Dedifferentiated amniotic fluid mesenchymal stem cell (primary cell): ENCODE measurements around the gene ADIG.
"Not testable (repeated sequence)": the region's sequence is repeated elsewhere in the genome, so short reads cannot be mapped to it uniquely, and the experiment has no call there.

ENCODE experiments used
- DNase-seq: peaks from one replicate; pipeline ENCODE4 v3.0.0-alpha.2; 2016; ENCODE audit errors: extremely low spot score

The ADIG gene

GRCh38 chr20:38573413-38573812, 7.6 kb upstream of the ADIG start:
- no peak for DNase-seq

- no peak for DNase-seq
Observed at GRCh38 chr20:38579219-38579910, 1.6 kb upstream of the ADIG start.

GRCh38 chr20:38579921-38580320, 1.1 kb upstream of the ADIG start:
- no peak for DNase-seq

- no peak for DNase-seq
Observed at GRCh38 chr20:38581830-38582358, 897 bp downstream of the ADIG start.

GRCh38 chr20:38583306-38583705, 2.3 kb downstream of the ADIG start:
- no peak for DNase-seq

GRCh38 chr20:38584099-38584763, 3.2 kb downstream of the ADIG start:
- no peak for DNase-seq

- DNase-seq: no peak
Observed at GRCh38 chr20:38585404-38586180, 4.6 kb downstream of the ADIG start.

GRCh38 chr20:38586181-38586525, 5.2 kb downstream of the ADIG start:
- DNase-seq: no peak

- DNase-seq: no peak
Observed at GRCh38 chr20:38588303-38588702, 7.3 kb downstream of the ADIG start.

GRCh38 chr20:38589351-38589750, 8.4 kb downstream of the ADIG start:
- DNase-seq: no peak

GRCh38 chr20:38589967-38590675, 9.1 kb downstream of the ADIG start:
- DNase-seq: no peak

GRCh38 chr20:38590676-38591473, 9.9 kb downstream of the ADIG start:
- DNase-seq: no peak

- DNase-seq: no peak
Observed at GRCh38 chr20:38591474-38592410, 10.7 kb downstream of the ADIG start.

GRCh38 chr20:38592411-38592790, 11.4 kb downstream of the ADIG start:
- DNase-seq: not testable (repeated sequence)

- DNase-seq: not testable (repeated sequence)
Observed at GRCh38 chr20:38594281-38594680, 13.3 kb downstream of the ADIG start.

- DNase-seq: not testable (repeated sequence)
Observed at GRCh38 chr20:38595886-38596285, 14.9 kb downstream of the ADIG start.

GRCh38 chr20:38599410-38599882, 18.4 kb downstream of the ADIG start:
- DNase-seq: no peak

- DNase-seq: no peak
Observed at GRCh38 chr20:38600057-38600456, 19.1 kb downstream of the ADIG start.

GRCh38 chr20:38601216-38602184, 20.5 kb downstream of the ADIG start, which contains the start of gene ARHGAP40:
Gene ARHGAP40, plus strand, starts transcription at chr20:38601809.
- no peak for DNase-seq
